Forelimb muscle (tissue), 1 donor: Measurements from ENCODE around the gene CD47. TPM values are rescaled to one million over a fixed set of nuclear protein-coding genes. Genes with fewer than 3 reads are reported as not detected.

ENCODE experiments used
- DNase-seq: peaks from one replicate; pipeline ENCODE4 v3.0.0-alpha.2; 2013; ENCODE audit warnings: low read depth
- polyA plus RNA-seq: library from polyadenylated mRNA; unstranded; fragments of 120-200 nt; gene quantifications from one replicate; pipeline ENCODE4 v1.2.1, GENCODE V29; 2013; ENCODE audit not compliant: insufficient read length

The CD47 gene
- polyA plus RNA-seq, 1 donor: 59.5 TPM

DNA sequence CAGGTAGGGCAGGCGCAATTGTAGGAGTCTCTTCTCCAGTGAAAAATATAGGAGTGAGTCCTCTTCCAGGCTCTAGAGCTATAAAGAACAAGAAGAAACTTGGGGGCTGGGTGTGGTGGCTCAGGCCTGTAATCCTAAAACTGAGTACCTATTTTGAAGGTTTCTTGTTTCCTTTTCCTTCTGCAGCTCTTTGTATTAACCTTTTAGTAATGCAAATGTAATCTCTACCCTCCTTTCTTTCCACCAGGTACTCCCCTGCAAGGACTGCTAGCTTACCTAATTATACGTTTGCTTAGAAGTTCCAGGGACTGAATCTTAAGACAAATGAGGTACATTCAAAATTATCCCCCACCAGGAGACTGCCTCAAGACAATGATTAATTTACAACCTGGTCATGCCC lies 75.9 kb downstream of the CD47 start:
- DNase-seq: no peak

DNA sequence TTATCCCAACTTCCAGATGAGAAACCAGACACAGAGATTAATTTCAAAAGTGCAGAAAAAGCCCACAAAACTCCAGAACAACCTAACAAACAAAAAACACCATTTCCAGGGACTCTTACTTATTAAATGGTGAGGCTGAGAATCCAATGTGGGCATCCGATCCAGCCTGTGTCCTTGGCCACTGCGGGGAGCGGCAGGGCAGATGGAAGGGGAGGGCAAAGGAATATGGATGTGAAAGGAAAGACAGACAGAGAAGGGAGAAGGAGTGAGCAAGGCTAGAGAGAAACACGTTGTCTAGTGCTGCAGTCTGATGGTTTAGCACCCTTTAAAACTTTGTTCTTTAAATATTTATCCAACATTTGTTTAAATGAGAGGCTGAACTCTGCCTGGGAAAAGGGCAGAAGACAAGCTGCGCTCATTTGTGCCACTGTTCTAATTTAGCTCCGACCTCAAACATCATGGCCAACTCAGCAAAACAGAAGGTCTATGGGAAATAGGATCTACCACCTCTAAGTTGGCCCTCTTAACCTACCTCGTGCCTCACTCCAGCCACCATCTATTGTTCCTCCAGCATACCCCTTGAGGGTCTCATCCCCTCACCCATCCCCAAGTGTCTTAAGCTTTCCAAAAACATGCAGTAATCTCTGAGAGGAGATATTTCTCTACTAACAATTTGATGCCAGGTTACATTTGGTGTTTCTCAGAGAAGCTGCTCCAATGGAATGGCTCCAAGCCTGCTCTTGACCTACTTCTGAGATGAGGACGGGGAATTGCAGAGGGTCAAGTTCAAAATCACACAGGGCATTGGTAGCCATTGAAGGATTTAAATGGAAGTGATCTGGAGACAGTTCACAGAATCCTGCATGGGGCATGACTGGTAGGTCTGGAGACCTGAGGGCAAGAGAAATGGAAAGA lies 77.4 kb downstream of the CD47 start:
- no peak for DNase-seq

DNA sequence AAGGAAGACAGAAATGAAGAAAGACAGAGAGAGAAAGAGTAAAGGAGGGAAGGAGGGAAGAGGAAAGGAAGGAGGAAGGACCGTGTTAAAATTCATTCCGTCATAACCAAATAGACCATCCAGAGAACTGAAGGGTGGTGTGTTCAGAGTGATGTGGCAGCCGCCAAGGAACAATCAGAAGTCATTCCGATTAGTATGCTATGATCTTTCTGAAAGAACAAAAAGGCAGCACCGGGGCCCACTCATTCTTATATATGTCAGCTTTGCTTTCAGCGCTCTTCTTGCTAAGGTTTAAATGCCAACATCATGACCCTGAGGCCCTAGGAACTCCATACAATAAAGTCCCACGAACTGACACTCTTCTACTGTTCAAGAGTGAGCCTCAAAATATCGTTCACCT lies 78.5 kb downstream of the CD47 start:
- DNase-seq: no peak

DNA sequence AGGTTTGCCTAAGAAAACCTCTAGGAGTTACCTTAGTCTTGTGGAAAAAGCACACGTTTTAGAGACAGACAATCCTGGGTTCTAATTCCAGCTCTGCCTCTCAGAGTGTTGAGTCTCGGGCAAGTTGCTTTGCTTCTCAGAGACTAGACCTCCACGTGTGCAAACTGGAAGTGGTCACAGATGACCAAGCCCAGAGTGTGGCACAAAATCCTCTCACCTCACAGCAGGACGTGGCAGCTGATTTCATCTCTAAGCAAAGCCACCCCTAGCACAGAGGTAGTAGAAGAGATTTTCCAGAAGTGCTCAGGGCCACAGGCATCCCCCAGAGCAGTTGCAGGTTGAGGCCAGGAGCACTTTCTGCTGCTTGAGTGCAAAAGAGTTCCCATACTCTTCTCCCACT lies 79.2 kb downstream of the CD47 start:
- DNase-seq: no peak

DNA sequence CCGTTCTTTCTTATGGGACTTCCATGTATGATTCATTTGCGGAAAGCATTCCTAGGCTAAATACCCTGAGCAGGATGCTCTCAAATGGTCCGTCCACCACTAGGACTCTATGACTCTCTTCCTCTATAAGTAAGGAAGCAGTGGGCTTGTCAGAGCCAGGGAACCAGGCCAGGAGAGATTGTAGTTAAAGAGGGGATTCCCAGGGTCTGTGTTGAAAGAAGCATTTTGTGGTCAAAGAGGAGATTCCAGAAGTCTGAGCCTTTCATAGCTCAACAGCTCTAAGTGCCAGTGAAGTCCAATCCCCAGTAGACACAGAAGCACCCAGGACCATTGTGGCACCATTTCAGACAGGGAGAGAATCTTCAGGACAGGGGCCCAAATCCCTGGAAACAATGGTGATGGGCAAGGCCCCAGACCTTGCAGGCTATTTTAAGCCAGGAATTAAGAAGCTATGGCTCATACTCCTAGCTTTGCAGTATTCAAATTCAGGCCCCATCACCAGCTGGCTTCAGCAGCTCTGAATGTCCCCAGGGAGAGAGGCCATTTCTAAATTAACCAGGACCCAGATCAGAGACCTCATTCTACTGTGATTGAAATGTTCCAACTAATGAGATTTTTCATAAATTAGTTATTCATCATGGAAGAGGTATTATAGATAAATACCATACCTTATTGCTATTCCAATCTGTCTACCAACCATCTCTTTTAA lies 81.7 kb downstream of the CD47 start:
- no peak for DNase-seq

DNA sequence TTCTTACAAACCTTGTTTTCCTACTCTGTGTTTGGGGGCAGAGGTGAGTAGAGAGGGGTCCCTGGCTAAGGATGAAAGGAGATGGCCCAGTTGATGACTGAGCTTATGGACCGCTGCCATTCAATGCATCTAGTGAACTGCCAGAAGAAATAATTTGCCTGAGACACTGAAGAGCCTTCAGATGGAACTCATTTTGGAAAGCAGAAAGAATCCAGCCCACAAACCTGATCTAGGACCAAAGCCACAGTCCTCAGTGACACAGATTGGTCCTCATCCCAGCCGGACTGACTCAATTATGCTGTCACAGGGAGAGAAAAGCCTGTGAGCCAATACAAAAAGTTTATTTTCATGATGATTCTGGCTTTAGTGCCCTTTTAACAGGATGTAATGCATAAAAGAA lies 82.7 kb downstream of the CD47 start:
- DNase-seq: no peak

DNA sequence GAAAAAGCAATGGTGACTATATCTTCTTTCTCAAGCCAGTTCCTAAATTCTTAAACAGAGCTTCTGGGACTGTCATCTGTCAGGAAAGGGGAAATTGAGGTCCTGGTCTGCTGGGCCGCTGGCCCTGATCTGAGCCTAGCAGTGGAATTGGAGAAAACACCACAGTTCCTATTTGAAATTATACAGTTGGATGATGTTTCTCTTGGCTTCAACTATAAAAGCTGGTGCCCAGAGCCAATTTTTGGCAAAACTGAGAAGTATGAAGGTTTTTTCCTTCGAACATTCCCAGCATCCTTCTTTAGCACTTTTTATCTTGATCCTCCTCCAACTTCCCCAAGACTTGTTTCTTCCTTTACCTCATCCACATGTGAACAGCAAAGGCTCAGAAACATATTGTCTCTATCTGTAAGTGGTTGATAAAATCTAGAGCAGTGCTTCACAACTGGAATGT lies 83.9 kb downstream of the CD47 start:
- DNase-seq: peak; percentile 67

DNA sequence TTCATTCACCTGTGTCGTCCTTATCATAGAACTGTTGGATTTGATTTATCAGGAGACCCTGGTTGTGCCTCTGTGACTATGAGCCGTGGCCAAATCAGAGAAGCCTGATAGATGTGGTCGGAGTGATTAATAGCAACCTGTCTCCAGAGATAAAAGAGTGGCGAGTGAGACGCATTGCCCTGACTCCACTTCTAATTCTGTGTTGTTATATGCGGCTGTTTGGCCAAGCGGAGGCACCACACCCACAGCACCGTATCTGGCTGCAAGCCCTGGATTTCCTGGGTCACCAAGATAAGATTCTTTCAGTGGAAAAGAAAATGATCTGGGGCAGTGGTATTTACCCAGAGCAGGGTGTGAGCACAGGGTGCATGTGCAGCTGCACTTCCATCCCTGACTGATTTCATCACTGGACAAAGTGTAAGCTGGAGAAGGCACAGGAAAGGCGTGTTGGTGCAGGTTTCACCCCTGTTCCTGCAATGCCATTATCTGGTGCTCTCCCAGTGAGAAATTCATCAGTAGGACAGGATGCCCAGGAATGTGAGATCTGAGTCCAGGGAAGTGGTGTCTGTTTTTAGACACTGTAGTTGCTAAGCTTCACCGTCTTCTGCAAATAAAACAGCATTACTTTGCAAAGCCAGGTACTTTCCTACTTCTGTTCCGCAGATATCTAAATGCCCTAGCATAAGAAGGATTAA lies 84.6 kb downstream of the CD47 start:
- no peak for DNase-seq

DNA sequence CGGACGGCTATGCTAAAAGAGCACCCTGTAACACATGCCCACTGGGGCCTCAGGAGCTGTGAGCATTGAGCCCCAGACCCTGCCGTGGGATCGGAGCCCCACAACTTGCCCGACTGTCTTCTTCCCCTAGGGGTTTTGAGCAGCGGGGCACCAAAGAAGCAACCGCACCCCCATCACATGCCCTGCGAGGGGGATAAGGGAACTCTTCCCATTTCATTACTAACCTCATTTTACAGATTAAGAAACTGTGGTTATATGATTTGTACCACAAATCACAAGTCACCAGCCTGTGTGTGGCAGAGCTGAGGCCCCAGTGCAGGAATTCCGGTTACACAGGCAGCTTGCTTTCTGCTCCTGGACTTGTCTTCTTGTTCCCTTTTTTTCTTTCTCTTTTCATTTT lies 86.2 kb downstream of the CD47 start:
- no peak for DNase-seq

DNA sequence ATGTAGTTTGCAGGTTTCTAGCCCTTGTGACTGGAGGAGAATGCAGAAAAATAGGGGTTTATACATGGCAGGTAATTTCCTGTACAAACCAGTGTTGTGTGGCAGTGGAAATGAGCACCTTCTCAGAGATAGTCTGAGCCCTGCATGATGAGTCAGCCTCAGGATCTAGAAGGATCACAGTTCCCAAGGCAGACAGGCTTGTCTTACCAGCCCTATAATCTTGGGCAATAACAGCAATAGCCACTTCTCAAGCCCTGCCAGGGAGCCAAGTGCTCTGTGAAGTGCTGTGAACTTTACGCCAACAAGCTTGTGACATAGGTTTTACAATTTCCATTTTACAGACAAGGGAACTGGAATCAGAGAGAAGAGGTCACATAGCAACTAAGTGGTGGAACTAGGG lies 89.4 kb downstream of the CD47 start:
- DNase-seq: no peak

DNA sequence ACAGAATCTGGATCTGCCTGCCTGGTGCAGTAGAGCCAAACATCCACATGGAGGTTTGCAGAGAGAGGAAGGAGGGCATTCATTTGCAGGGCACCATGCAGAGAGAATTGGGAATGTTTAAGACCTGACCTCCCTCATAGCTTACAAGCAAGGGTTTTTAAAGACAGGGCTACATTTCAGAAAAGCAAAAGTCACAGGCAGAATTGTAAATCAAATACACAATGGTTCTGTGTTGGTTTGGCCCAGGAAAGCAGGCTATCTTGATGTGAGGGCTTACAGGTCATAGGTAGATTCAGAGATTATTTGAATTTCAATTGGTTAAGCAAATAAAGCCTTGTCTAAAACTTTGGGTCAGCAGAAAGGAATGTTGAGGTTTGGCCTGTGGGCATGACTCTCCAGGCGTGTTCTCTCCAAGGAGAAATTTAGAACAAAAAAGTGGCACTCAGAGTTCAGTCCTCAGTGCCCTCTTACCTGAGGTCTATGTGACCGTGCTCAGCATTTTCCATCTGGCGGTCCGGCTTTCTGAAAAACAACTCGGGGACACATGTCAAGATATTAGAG lies 91.5 kb downstream of the CD47 start:
- DNase-seq: no peak

DNA sequence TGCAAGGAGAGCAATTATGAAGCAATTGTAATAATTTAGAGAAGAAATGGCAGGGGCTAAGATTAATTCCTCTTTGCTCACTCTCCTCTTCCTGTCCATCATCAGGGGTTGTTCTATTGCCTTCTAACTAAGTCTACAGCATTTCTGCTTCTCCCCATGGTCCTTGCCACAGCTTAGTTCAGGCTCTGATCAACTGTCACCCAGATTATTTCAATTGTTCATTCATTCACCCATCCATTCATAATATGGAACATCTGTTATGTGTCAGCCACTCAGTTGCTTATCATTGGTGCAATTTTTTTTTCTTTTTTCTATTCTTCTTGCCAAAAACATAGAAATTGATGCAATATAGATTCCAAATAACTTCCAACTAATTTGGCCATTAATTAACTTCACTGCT lies 93.2 kb downstream of the CD47 start:
- no peak for DNase-seq

DNA sequence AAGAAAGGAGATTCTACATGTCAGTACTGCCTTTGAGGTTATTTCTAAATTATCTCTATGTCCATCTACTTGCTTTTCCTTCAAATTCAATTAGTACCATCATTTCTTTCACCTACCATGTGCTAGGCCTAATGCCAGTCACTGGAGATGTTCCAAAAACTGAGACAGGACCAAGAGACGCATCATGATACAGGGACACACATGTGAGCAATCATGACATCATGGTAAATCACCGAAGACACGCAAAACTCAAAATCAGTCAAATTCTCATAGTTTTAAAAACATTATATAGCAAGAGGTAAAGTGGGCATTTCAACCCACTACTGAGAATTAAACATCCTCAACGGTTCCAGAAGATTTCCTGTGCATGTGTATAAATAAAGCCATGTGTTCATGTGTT lies 95.0 kb downstream of the CD47 start:
- no peak for DNase-seq

DNA sequence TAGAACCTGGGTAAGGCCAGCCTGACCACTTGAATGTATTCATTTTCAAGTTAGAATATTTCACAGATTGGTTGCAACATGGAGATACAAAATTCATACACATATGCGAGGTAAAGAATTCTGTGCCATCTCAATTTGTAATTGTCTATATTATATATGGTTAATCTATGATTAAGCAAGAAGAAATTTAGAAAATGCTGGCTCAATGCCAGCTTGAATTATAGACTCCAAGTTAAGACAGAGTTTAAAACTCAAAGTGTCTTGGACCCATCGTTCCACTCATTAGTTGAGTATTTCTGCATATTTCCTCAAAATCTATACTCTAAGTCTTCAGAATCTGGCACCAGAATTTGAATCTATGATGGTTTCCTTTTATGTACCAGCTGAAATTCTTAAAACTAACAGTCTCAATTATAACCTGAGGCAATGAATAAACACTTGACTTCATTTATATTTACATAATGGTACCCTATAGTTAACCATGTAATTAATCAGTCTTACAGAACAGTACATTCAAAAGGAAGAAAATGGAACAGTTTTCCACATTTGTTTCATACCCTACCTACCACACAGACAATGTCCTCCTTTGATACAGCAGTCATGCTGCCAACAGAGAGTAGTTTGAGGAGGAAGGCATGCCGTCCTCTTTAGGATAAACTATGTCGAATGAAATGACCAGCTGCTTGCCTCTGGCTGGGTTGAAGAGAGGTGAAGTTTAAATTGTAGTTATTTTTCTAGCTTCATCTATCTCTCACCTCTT lies 95.7 kb downstream of the CD47 start:
- no peak for DNase-seq

DNA sequence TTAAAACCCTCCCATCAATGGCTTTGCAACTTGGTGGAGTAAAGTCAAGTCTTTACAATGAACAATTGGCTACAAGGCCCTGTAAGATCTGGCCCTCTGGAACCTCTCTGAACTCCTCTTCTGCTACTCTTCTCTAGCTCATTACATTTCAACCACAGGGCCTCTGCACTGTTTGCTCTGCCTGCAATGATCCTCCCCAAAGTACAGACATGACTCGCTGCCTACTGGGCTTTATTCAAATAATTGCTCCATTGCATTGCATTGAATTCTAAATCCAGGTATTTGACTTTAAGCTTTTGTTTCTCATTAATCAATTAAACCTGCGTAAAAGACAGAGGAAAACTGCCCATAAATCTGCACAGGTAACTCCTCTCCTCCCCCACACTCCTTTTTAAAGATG lies 96.7 kb downstream of the CD47 start:
- no peak for DNase-seq

DNA sequence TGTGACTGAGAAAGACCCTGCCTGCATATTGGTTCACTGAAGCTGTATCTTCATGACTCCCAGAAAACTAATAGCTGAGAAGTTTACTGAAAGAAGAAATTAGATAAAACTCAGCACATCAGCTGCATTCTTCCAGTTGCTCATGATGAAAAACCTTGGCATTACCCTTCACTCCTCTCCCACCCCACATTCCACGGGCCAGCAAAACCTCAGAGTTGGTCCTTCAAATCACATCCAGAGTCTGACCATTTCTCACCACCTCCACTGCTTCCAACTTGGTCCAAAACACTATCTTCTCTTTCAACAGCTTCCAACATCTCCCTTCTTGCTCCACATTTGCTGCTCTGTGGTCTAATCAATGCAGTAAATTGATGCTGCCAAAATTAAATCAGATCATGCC lies 97.1 kb downstream of the CD47 start:
- DNase-seq: no peak

Other genes with a start within 250 kb of the CD47 start
- 24.6 TPM for gene IFT57, start 131.4 kb upstream of the CD47 start, polyA plus RNA-seq
- not detected for gene HHLA2, start 205.5 kb upstream of the CD47 start, polyA plus RNA-seq